HUES6 (cell line): ENCODE data around the gene PRADC1.

Source experiments
- H3K27ac ChIP-seq: 2 replicates; pipeline ENCODE4 v1.7.0; 2013; ENCODE audit warnings: low read depth, mild to moderate bottlenecking, low read length, inconsistent platforms
- H3K27me3 ChIP-seq: 2 replicates; pipeline ENCODE4 v1.6.1; 2013; ENCODE audit warnings: low read length; ENCODE audit not compliant: control insufficient read depth, insufficient read depth
- H3K36me3 ChIP-seq: 2 replicates; pipeline ENCODE4 v1.6.1; 2013; ENCODE audit warnings: low read length; ENCODE audit not compliant: control insufficient read depth, insufficient read depth
- H3K4me1 ChIP-seq: 2 replicates; pipeline ENCODE4 v1.6.1; 2013; ENCODE audit warnings: low read length; ENCODE audit not compliant: control insufficient read depth, insufficient read depth
- H3K4me3 ChIP-seq: 2 replicates; pipeline ENCODE4 v1.5.1; 2013; ENCODE audit warnings: low read depth, low read length
- H3K9ac ChIP-seq: one replicate; pipeline ENCODE4 v1.6.1; 2013; ENCODE audit warnings: mild to moderate bottlenecking, low read length
- H3K9me3 ChIP-seq: 2 replicates; pipeline ENCODE4 v1.6.1; 2013; ENCODE audit warnings: low read depth, low read length; ENCODE audit not compliant: control insufficient read depth, insufficient read depth

PRADC1 gene

DNA sequence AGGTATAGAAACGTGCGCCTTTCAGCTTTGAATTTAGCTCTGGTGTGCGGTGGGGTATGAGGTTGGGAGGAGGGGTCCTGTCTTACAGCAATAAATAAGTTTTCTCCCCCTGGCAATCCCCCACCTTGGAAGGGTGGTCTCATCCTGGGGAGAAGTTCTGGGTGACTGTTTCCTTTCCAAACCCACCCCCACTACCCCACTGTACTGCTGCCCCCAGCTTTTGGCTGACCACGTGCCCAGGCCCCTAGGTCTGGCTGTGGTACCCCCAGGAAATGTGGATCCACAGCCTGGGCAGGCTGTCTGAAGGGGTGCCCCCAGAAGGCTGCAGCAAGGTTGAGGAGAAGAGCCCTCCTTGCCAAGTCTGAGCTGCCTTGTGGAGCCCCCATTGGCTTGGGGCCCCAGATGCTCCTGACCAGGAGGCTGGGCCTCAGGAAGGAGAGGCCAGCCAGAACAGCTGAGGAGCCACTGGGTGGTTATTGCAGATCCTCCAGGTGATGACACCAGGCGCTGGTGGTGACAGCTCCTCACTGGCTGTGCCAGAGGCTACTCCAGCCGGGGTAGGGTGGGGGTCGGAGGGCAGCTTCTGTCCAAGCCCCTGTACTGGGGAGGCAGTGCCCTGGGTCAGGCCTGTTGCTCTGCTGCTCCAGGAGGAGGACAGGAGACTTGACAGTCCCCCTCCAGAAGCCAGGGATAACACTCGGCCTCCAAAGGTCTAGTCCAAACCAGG, 25.3 kb upstream of the PRADC1 start:
- no peak overlapping the region for H3K4me3 ChIP-seq
- H3K9ac ChIP-seq = no peak overlapping the region
- no peaks in the 10 kb centered on the region for H3K4me1 ChIP-seq
- no peak overlapping the region for H3K27ac ChIP-seq
- peaks cover 18% of the 10 kb centered on the region for H3K36me3 ChIP-seq
- H3K27me3 ChIP-seq = no peaks in the 10 kb centered on the region
- no peaks in the 10 kb centered on the region for H3K9me3 ChIP-seq

DNA sequence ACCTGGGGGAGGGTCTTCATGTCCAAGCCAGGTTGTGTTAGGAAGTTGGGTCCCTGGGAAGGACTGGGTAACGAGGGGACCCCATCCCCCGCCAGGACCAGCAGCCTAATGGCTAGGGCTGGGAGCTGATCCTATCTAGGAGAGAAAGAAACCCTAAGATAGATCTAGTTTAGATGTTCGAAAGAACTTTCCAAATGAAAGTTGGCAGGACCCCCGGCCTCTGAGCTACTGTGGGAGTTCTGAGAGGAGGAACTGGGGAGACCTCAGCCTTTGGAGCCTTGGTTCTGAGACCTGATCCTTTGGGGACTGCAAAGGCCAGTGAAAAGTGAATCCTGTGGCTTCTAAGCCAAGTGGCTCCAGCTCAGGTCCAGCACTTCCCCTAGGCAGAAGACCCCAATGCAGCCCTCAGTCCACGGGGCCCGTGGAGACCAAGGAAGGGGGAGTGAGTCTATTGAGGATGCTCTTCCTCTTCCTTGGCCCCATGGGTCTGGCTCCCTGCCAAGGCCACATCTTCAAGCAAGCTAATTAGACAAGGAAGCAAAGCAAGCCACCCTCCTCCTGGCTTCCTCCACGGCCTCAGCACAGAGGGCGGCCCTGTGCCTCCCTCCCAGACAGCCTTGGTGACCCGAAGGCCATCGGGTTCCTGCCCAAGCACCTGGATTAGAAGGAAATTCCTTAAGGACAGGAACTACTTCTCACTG, 24.5 kb upstream of the PRADC1 start:
- Histone ChIP-seq H3K27ac (no peak overlapping the region), H3K9me3 (no peaks in the 10 kb centered on the region), H3K4me3 (no peak overlapping the region), H3K27me3 (no peaks in the 10 kb centered on the region), H3K36me3 (peaks cover 22% of the 10 kb centered on the region), H3K4me1 (no peaks in the 10 kb centered on the region), H3K9ac (no peak overlapping the region)

DNA sequence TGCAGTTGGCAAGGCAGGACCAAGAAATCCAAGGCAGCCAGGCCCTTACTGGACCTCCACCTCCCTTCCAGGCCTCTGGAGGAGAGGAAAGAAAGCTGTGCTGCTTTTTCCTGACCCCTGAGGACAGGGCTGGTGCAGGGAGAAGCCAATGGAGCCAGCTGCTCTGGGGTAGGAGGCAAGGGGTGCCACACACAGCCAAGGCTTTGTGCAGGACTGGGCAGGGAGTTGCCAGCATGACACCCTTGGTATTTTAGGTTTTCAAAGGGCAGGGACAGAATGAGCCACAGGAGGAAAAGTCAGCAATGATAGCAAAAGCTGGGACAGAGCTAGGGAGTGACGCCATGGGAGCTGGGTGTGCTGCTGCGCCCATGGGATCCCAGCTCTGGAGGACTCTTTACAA, 24.0 kb upstream of the PRADC1 start:
- Histone ChIP-seq H3K36me3 (peaks cover 26% of the 10 kb centered on the region), H3K9ac (no peak overlapping the region), H3K4me1 (no peaks in the 10 kb centered on the region), H3K27me3 (no peaks in the 10 kb centered on the region), H3K9me3 (no peaks in the 10 kb centered on the region), H3K27ac (no peak overlapping the region), H3K4me3 (no peak overlapping the region)

DNA sequence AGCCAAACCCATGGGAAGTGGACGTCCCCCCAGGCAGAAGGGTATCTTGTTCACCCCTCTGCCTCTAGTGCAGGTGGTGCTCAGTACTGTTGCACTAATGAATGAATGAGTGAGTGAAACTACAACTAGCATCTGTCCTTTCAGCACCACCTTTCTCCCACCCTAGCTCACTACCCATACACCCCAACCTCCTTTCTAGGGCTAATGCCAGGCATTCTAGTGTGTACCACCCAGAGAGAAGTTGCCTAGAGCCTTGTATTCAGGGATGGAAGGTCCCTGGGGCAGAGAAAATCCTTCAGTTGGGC, 23.5 kb upstream of the PRADC1 start:
- Histone ChIP-seq H3K27me3 (no peaks in the 10 kb centered on the region), H3K36me3 (peaks cover 30% of the 10 kb centered on the region), H3K4me3 (no peak overlapping the region), H3K9ac (no peak overlapping the region), H3K27ac (no peak overlapping the region), H3K9me3 (no peaks in the 10 kb centered on the region), H3K4me1 (no peaks in the 10 kb centered on the region)

GRCh38 chr2:73255907-73256617, 23.0 kb upstream of the PRADC1 start:
- Histone ChIP-seq H3K4me1 (no peaks in the 10 kb centered on the region), H3K9me3 (no peaks in the 10 kb centered on the region), H3K4me3 (no peak overlapping the region), H3K36me3 (peaks cover 35% of the 10 kb centered on the region), H3K9ac (no peak overlapping the region), H3K27me3 (no peaks in the 10 kb centered on the region), H3K27ac (no peak overlapping the region)

- no peak overlapping the region for H3K4me3 ChIP-seq
- H3K9ac ChIP-seq = no peak overlapping the region
- no peak overlapping the region for H3K27ac ChIP-seq
- H3K9me3 ChIP-seq = no peaks in the 10 kb centered on the region
- H3K27me3 ChIP-seq = no peaks in the 10 kb centered on the region
- H3K36me3 ChIP-seq = peaks cover 45% of the 10 kb centered on the region
- no peaks in the 10 kb centered on the region for H3K4me1 ChIP-seq
Observed at GRCh38 chr2:73255007-73255644, 22.1 kb upstream of the PRADC1 start.

DNA sequence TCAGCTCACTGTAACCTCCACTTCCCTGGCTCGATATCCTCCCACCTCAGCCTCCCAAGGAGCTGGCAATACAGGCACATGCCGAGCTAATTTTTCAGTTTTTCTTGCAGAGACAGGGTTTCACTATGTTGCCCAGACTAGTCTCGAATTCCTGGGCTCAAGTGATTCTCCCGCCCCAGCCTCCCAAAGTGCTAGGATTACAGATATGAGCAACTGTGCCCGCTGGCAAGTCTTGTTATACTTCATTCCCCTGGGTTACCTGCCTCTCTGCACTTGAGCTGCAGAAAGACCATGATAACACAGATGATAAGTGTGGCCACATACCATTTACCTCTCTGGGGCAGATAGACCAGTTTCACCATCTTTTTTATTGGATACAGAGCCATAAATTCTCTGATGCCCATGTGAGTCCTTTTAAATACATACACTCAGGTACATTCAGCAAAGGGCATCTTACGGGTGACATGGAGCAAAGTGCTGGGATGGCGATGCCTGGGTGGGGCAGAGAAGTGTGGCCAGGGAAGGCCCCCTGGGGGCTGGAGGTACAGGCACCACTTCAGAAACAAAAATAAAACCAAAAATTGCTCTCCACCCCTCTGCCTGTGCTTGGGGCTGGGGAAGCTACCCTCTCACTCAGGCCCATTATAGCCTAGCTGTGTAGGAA, 21.4 kb upstream of the PRADC1 start:
- Histone ChIP-seq H3K36me3 (peaks cover 51% of the 10 kb centered on the region), H3K27ac (no peak overlapping the region), H3K4me1 (no peaks in the 10 kb centered on the region), H3K27me3 (no peaks in the 10 kb centered on the region), H3K9ac (no peak overlapping the region), H3K4me3 (no peak overlapping the region), H3K9me3 (no peaks in the 10 kb centered on the region)

DNA sequence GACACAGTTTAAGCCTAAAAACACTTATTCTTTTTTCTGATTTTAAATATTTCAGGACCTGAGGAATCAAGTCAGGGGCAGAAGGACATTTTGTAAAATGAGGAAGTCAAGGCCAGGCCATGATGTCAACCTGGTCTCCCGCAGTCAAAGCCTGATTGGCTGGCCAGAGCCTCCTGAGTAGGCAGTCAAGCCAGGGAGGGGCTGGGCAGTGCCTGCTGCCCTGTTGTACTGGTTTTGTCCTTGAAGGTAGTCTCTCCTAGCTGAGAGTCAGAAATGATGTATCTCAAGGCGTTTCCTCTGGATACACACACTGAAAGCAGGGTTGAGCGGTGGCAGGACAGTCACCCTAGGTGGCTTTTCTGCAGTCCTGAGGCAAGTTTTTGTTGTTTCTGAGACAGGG, 20.9 kb upstream of the PRADC1 start:
- no peak overlapping the region for H3K4me3 ChIP-seq
- H3K27ac ChIP-seq = no peak overlapping the region
- H3K36me3 ChIP-seq = peaks cover 57% of the 10 kb centered on the region
- H3K9me3 ChIP-seq = no peaks in the 10 kb centered on the region
- H3K27me3 ChIP-seq = no peaks in the 10 kb centered on the region
- H3K4me1 ChIP-seq = no peaks in the 10 kb centered on the region
- H3K9ac ChIP-seq = no peak overlapping the region

DNA sequence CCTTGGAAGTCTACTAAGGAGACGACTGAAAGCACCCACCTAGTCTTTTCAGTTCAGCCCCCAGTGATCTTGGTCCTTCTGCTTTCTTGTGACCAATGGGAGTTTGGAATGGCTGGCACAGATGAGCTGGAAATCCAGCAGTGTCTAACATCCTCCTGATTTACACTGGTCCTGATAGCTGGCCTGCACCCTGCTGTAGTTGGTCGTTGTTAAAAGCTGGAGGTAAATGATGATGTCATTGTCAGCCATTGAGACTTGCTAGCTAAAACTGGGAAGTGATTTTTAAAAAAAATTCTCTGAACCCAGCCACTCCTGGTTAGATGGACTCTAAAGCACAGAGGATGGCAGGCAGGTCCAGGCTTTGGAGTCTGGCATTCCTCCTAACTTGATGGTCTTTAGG, 20.4 kb upstream of the PRADC1 start:
- no peak overlapping the region for H3K4me3 ChIP-seq

DNA sequence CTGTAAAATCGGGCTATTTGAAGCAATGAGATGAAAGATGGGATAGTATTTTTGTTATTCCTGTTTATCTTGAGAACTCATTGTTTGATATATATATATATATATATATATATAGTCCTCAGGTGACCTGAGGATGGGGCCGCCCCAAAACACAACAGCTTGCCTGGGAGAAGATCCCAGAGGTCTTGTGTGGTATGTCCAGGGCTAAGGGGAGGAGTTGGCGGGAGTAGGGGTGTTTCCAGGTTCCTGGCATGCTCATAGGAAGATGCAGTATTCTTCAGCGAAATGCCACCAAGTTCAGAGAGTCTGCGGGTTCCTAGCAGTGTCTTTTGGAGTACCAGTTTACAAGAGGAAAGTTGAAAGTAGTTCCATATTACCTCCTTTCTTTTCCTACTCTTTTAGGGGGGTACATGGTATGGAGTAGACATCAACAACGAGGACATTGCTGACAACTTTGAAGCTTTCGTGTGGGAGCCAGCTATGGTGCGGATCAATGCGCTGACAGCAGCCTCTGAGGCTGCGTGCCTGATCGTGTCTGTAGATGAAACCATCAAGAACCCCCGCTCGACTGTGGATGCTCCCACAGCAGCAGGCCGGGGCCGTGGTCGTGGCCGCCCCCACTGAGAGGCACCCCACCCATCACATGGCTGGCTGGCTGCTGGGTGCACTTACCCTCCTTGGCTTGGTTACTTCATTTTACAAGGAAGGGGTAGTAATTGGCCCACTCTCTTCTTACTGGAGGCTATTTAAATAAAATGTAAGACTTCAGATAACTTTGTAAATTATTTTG, 19.4 kb upstream of the PRADC1 start:
- H3K4me1 ChIP-seq = no peaks in the 10 kb centered on the region
- no peak overlapping the region for H3K27ac ChIP-seq
- no peaks in the 10 kb centered on the region for H3K9me3 ChIP-seq
- H3K4me3 ChIP-seq = no peak overlapping the region
- no peaks in the 10 kb centered on the region for H3K27me3 ChIP-seq
- H3K36me3 ChIP-seq = peaks cover 72% of the 10 kb centered on the region
- H3K9ac ChIP-seq = no peak overlapping the region

More for the DNA sequence above, 20.4 kb upstream of the PRADC1 start:
- H3K4me1 ChIP-seq = no peaks in the 10 kb centered on the region
- H3K9me3 ChIP-seq = no peaks in the 10 kb centered on the region
- H3K27ac ChIP-seq = no peak overlapping the region
- H3K9ac ChIP-seq = no peak overlapping the region
- no peaks in the 10 kb centered on the region for H3K27me3 ChIP-seq
- H3K36me3 ChIP-seq = peaks cover 62% of the 10 kb centered on the region
